ENCODE results near the gene PDSS1. TPM values are rescaled to one million over a fixed set of nuclear protein-coding genes. Genes with fewer than 3 reads are reported as not detected.
"Not testable (repeated sequence)": the region's sequence is repeated elsewhere in the genome, so short reads cannot be mapped to it uniquely, and the experiment has no call there.

The PDSS1 gene
- total and polyA plus RNA-seq, 8 donors = 2.5 to 31.9 (median 6.3) TPM; not detected in 1

GRCh38 chr10:26787362-26787761, 89.9 kb downstream of the PDSS1 start:
- H3K27me3 ChIP-seq = no peaks in the 10 kb centered on the region
- no peak for DNase-seq
- WGBS, 5 donors = 94 to 97% (median 96%) methylated on average over 3 of the region's 3 CpGs
- H3K4me3 ChIP-seq = no peak overlapping the region
- intact Hi-C loops (cut with DNase I; ENCODE audit: low total_unique reads) = no loop called here
- no peak overlapping the region for H3K27ac ChIP-seq
- H3K9me3 ChIP-seq = no peaks in the 10 kb centered on the region
- TF ChIP-seq EP300 (IDR thresholded peaks at IDR 0.05) = no peak
- TF ChIP-seq POLR2A (IDR thresholded peaks at IDR 0.05) = no peak
- no peak for TF ChIP-seq CTCF (IDR thresholded peaks at IDR 0.05)
- no peak for TF ChIP-seq POLR2AphosphoS5 (IDR thresholded peaks at IDR 0.05)
- peaks cover 0 to 18% (median 7%) of the 10 kb centered on the region in 4 donors for H3K4me1 ChIP-seq
- no peaks in the 10 kb centered on the region for H3K36me3 ChIP-seq

- WGBS, 5 donors = 93 to 100% (median 99%) methylated on average over 2 of the region's 2 CpGs
- DNase-seq; intact Hi-C loops (cut with DNase I; ENCODE audit: low total_unique reads); H3K4me3 ChIP-seq; H3K27ac ChIP-seq; H3K36me3 ChIP-seq; H3K27me3 ChIP-seq; H3K9me3 ChIP-seq: not testable (repeated sequence)
- H3K4me1 ChIP-seq = peaks cover 0 to 26% (median 11%) of the 10 kb centered on the region in 4 donors
Measured at GRCh38 chr10:26789779-26790178, 92.3 kb downstream of the PDSS1 start.

GRCh38 chr10:26790221-26790995, 92.9 kb downstream of the PDSS1 start:
- Histone ChIP-seq H3K4me1 (peaks cover 0 to 23% (median 11%) of the 10 kb centered on the region in 4 donors), H3K4me3 (no peak overlapping the region), H3K27me3 (no peaks in the 10 kb centered on the region), H3K9me3 (peaks cover 0 to 2% (median under 1%) of the 10 kb centered on the region in 4 donors), H3K27ac (no peak overlapping the region), H3K36me3 (no peaks in the 10 kb centered on the region)
- intact Hi-C loops (cut with DNase I; ENCODE audit: low total_unique reads) = no loop called here
- WGBS, 5 donors = 90 to 96% (median 92%) methylated on average over 4 of the region's 4 CpGs
- TF ChIP-seq POLR2A (IDR thresholded peaks at IDR 0.05) (no peak), EP300 (IDR thresholded peaks at IDR 0.05) (no peak), POLR2AphosphoS5 (IDR thresholded peaks at IDR 0.05) (no peak), CTCF (IDR thresholded peaks at IDR 0.05) (no peak)
- no peak for DNase-seq

GRCh38 chr10:26792758-26793495, 95.4 kb downstream of the PDSS1 start:
- no peaks in the 10 kb centered on the region for H3K27me3 ChIP-seq
- DNase-seq = peak in 1 of 2 donors; percentile 18
- intact Hi-C loops (cut with DNase I; ENCODE audit: low total_unique reads) = no loop called here
- H3K4me1 ChIP-seq = peaks cover 0 to 23% (median 11%) of the 10 kb centered on the region in 4 donors
- no peak overlapping the region for H3K4me3 ChIP-seq
- TF ChIP-seq POLR2AphosphoS5 (IDR thresholded peaks at IDR 0.05) = no peak
- no peak for TF ChIP-seq POLR2A (IDR thresholded peaks at IDR 0.05)
- no peak for TF ChIP-seq EP300 (IDR thresholded peaks at IDR 0.05)
- TF ChIP-seq CTCF (IDR thresholded peaks at IDR 0.05) = no peak
- WGBS, 5 donors = 44 to 65% (median 52%) methylated on average over 2 of the region's 2 CpGs
- no peaks in the 10 kb centered on the region for H3K36me3 ChIP-seq
- no peak overlapping the region for H3K27ac ChIP-seq
- H3K9me3 ChIP-seq = peaks cover 0 to 9% (median 4%) of the 10 kb centered on the region in 4 donors

Small RNA genes lying within 50 kb of the gene (small RNA-seq; reads per million reads assigned to genes)
- gene RF00191 (0 reads per million in 4 donors), gene RNU6-946P (0 reads per million in 4 donors)

Other genes starting within 250 kb of the PDSS1 start
- gene ABI1, start 163.3 kb downstream of the PDSS1 start, total RNA-seq = 10 to 100 TPM; 11.7 to 71.0 (median 23.9) TPM
- gene ABI1, start 163.3 kb downstream of the PDSS1 start, polyA plus RNA-seq = 10 to 100 TPM; 19.7 to 36.8 (median 21.5) TPM

Data from stomach (tissue), 9 donors.